HG03469 (cell line): ENCODE measurements around the gene ADCK2.
"Not testable (repeated sequence)": the region's sequence is repeated elsewhere in the genome, so short reads cannot be mapped to it uniquely, and the experiment has no call there.

ENCODE experiments used
- ATAC-seq: cut with Tn5 transposase; IDR thresholded peaks from one replicate; pipeline ENCODE4 v1.9.1; 2021; ENCODE audit warnings: mild to moderate bottlenecking, moderate library complexity, moderate number of reproducible peaks; ENCODE audit not compliant: unreplicated experiment

The ADCK2 gene, protein sequence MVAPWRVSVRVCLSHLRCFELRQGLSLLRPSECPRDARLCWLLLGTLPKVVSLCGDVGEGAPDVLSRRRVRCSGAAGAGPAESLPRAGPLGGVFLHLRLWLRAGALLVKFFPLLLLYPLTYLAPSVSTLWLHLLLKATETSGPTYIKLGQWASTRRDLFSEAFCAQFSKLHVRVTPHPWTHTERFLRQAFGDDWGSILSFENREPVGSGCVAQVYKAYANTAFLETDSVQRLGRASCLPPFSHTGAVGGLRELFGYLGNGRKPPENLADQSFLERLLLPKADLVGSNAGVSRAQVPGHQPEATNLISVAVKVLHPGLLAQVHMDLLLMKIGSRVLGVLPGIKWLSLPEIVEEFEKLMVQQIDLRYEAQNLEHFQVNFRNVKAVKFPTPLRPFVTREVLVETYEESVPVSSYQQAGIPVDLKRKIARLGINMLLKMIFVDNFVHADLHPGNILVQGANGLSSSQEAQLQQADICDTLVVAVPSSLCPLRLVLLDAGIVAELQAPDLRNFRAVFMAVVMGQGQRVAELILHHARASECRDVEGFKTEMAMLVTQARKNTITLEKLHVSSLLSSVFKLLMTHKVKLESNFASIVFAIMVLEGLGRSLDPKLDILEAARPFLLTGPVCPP

GRCh38 chr7:140672382-140673062 is at the start of gene ADCK2:
ADCK2 (plus strand) TSS chr7:140672945; CDS start chr7:140673331, 386 bp downstream.
- ATAC-seq, result peak; percentile 25

DNA sequence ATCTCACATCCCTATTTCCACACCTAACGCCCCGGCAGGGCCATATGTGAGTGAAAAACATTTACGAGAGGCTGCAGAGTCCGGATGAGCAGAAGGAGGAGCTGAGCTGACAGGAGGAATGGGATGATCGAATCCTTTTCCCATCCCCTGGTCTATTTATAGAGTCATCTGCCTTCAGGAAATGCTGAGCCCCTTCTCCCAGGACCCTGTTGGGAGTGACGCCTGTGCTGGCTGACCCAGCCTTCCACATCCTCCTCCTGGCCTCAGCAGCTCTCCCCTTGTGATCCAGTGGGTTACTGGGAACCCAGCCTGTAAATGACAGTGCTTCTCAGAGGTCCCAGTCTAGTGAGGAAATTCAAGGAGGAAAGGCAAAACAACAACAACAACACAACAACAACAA is 48.8 kb upstream of the ADCK2 start:
- no peak for ATAC-seq

GRCh38 chr7:140624392-140625191 is 48.2 kb upstream of the ADCK2 start:
- no peak for ATAC-seq

DNA sequence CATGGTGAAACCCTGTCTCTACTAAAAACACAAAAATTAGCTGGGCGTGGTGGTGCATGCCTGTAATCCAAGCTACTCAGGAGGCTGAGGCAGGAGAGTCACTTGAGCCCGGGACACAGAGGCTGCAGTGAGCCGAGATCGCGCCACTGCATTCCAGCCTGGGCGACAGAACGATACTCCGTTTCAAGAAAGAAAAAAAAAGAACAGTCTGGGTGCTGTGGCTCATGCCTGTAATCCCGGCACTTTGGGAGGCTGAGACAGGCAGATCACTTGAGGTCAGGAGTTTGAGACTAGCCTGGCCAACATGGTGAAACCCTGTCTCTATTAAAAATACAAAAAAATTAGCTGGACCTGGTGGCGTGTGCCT is 47.6 kb upstream of the ADCK2 start:
- ATAC-seq, result not testable (repeated sequence)

GRCh38 chr7:140625908-140626868 is 46.6 kb upstream of the ADCK2 start:
- no peak for ATAC-seq

- ATAC-seq, result no peak
Measured at GRCh38 chr7:140631021-140631420, 41.7 kb upstream of the ADCK2 start.

- ATAC-seq, result no peak
Measured at GRCh38 chr7:140631602-140632001, 41.1 kb upstream of the ADCK2 start.

DNA sequence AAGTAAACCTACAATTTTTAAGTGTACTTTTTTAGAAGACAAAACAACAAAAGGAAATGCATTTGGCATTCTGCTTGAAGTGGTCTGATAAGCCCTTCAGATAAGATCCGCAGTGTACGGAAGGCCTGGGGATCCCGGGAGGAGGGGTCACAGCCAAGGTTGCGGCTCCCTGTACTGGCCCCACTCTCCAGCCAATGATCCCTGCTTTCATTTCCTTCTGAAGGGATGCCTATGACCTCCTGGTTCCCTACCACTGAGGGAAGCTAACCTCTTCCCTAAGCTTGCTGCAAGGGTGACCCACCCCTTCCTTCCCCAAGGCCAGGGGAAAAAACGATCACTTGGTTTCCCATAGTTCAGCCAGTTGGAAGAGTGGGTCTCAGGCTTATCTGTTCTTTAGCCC is 37.4 kb upstream of the ADCK2 start:
- no peak for ATAC-seq

- no peak for ATAC-seq
Measured at GRCh38 chr7:140635816-140636215, 36.9 kb upstream of the ADCK2 start.

DNA sequence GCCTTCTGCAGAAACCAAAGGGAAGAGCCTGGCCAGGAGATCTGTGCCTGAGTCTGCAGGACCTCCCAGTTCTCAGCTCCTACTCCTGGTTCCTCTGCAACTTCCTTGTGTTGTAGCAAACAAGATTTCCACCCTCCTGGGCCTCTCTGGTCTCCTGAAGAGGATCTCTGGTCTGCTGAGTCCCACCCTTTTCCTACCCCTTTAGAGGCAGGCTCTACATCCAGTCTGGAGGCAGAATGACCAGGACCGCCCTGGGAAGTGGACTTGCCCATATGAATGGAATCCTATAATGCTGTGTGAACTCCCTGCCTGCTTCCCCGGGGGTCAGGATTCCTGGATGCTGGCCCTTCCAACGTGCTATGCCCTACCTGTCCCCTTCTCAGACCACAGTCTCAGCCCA is 35.3 kb upstream of the ADCK2 start:
- no peak for ATAC-seq

DNA sequence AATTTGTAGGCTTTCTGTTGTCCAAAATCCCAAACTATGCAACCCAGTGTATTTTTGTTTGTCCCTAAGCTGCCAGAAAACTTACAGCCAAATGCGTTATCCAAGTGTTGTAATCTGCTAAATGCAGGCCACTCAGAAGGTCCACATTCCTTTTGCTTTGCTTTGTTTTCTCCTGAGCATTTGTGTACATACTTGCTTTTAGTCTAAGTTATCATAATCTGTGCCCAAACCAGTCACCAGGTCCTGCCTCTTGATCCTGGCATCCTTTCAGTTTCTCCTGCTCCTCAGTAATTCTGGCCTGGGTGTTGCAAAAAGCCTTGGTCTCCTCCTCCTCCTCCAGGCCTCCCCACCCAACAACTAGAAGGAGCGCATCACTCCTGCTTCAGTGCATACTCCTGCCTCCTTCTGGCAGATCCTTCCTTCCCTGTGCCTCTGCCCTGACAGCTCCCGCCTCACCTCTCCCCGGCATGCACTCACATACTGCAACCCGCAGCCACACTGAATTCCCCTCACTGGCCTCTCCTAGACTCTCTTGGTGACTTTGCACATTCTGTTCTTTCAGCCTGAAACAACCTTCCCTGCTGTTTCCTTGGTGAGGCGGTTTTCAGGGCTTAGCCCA is 34.5 kb upstream of the ADCK2 start:
- ATAC-seq, result no peak

DNA sequence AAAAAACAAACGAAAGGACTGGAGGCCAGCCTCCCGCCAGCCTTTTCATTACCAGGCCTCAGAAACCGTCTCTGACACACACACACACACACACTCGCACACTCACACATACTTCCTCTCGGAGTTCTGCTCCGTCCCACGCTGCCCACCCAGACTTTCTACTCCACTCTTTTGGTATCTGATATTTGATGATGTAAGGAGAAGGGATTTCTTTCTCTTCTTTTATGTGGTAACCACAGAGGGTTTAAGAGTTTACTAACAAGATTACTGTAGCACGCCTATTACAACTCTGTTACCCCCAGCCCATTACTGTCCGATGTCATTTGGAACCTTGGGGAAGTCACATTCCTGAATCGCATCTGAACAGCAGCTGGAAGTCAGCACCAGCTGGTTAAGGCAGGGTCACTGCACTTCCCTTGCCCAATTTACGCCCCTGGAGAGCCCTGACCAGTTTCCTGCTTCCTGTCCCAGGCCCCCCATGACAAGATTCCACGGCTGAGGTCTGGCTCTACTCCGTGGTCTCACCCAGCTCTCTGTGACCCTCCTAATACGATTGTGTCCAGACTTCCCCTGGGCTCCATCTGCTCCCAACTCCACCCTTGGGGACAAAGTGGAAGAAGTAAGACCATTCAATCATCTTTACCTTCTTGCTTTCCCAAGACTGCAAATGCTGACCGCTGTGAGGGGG is 33.2 kb upstream of the ADCK2 start:
- ATAC-seq, result no peak

DNA sequence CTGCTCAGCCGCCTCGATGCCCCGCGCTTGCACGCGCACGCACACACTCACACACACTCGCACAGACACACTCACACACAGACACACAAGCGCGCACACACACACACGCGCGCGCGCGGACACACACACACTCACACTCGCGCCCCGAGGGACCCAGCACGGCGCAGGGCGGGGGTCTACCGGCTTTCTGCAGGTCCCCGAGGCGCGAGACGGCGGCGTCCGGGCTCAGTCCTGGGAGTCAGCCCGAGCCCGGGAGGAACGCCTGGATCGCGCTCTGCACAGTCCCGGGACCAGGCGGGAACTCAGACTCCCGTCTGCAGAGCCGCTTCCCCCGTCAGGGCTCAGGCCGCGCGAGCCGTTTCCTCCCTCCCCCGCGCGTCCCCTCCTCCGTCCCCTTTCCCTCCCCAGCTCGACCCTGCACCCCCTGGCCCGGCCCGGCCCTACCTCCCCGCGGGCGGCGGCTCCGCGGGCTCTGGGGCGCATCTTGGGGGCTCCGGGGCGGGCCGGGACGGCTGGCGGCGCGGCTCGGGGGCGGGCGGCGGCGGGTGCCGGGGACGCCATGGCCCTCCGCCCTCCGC is 32.6 kb upstream of the ADCK2 start:
- no peak for ATAC-seq

DNA sequence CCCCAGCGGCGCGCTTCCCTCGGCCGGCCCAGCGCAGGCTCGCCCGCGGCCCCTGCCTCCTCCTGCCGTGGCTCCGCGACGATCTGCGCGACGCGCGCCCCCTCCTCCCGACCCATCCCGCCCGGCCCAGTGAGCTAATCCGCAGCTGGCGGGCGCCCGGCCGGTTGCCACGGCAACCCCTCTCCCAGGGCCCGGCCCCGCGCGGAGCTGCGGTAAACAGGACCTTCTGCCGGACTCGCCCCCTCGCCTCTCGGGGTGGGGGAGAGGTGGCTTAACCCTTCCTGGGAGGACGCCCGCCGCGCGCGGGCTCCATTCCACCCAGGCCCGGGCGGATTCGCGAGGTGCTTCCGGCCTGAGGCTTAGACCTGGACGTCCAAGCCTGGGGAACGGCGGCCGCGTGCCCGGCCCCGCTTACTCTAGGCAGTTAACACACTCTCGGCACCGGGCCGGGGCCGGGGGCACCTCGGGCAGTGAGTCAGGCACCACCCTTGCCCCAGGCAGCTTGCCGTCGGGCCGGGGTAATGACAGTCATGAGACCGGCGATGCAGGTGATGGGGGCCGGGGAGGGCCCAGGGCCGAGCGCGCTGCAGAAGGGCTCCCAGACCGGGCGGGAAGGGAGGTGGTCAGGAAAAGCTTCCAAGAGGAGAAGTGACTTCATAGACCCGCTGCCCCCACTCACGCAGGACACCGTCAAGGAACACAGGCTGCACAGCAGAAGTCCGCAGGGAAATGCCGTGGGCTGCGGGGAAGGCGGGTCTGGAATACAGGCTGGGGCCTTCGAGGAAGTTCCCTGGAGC is 31.8 kb upstream of the ADCK2 start, which contains the start of gene DENND2A:
Gene DENND2A, minus strand, starts transcription at position 87 of the 797 bp plus-strand sequence. CDS start 38,416 bp downstream, outside the sequence.
- no peak for ATAC-seq

DNA sequence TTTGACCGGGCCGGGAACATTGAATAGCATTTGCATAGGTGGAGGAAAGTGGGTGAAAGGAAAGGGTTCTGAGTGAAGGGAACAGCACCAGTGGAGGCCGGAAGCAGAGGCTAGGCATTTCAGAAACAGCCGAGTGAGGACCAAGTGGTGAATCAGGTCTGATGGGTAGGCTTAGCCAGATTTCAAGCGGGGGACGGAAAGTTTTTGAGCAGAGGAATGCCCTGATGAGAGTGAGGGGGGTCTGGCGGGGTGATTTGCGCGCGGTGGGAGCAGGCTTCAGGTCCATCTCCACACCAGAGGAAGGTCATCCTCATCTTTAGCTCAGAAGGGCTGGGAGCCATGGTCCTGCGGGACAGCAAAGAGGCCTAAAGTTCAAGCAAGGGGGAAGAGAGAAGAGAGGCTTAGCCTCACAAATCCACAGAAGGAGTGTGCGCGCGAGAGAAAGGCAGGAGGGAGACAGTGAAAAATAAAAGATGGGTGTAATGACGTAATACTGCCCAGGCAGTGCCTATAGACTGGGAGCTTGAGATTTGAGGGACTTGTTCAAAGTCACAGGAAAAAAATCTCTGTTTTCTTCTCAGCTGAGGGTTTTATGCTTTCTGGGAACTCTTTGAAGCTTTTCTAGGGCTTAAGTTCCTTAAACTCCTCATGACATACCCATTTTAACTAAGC is 31.1 kb upstream of the ADCK2 start:
- ATAC-seq, result no peak

GRCh38 chr7:140643416-140643815 is 29.3 kb upstream of the ADCK2 start:
- ATAC-seq, result no peak

- ATAC-seq, result not testable (repeated sequence)
Measured at GRCh38 chr7:140644761-140645160, 28.0 kb upstream of the ADCK2 start.
